MM.1S (cell line): Measurements from ENCODE around the gene GPR157.

Experiments used
- CTCF ChIP-seq: fragments of 300-600 bp; sonication (generic); IDR thresholded peaks from 2 replicates; pipeline ENCODE4 v1.5.1; 2016; ENCODE audit warnings: antibody characterized with exemption, low read length, mixed read lengths
- EZH2 ChIP-seq: fragments of 300-600 bp; sonication (generic); optimal IDR thresholded peaks from 2 replicates; pipeline ENCODE3; 2017; ENCODE audit warnings: low read depth, mild to moderate bottlenecking, antibody characterized with exemption, low read length, mixed read lengths
- EZH2phosphoT487 ChIP-seq: fragments of 300-600 bp; sonication (generic); IDR thresholded peaks from 2 replicates; pipeline ENCODE4 v1.6.1; 2018; ENCODE audit warnings: antibody characterized with exemption, low read length

DNA sequence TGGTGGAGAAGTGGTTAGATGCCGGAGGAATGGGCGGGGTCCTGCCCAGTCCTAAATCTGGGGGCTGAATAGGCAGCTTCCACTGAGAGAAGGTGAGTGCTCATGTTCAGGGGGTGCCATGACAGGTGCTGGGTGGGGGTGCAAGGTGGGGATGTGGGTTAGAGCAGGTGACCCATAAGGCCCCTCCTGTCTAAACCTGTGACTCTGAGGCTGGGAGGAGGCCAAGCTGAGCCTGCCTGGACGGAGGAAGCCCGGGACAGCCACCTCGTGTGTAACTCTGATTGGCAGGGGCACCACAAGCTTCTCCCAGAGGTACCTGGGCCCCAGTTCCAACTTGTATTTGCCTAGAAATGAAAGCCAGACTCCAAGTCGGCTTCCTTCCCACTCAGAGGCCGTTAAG lies 10.7 kb downstream of the GPR157 start:
- no peak for TF ChIP-seq EZH2phosphoT487
- no peak for TF ChIP-seq EZH2
- no peak for TF ChIP-seq CTCF
